WI38 (cell line): Measurements from ENCODE around the gene PPARD.

Experiments used
- H3K4me3 ChIP-seq: 2 replicates; pipeline ENCODE4 v1.5.1; 2011; ENCODE audit warnings: low read depth, mild to moderate bottlenecking, control low read depth, low read length
- CTCF ChIP-seq: IDR thresholded peaks from 2 replicates; pipeline ENCODE4 v1.5.1; 2012; ENCODE audit warnings: low read depth, mild to moderate bottlenecking, control low read depth, low read length

The PPARD gene

DNA sequence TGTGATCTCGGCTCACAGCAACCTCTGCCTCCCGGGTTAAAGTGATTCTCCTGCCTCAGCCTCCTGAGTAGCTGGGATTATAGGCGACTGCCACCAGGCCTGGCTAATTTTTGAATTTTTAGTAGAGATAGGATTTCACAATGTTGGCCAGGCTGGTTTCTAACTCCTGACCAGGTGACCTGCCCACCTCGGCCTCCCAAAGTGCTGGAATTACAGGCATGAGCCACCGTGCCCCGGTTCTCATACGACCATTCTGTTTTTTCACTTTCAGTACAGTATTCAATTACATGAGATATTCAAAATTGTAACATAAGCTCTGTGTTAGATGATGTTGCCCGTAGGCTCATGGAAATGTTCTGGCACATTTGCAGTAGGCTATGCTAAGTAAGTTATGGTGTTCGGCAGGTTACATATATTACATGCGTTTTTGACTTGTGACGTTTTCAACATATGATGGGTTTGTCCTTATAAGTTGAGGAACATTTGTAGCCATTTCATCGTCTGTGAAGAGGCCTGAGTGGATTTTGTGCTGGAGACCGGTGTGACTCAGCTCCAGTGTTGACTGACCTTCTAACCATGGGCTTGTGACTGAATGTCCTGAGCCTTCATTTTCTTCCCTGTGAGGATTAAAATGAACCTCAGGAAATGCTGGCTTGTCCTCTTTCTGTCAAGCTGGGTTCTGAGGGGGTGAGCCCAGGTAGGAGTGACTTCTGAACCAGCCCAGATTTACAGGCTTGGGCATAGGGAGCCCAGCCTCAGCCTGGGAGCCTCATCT lies 12.2 kb downstream of the PPARD start:
- no peak for TF ChIP-seq CTCF

GRCh38 chr6:35356391-35356790 lies 14.0 kb downstream of the PPARD start:
- no peak overlapping the region for H3K4me3 ChIP-seq
- TF ChIP-seq CTCF = no peak

More for the DNA sequence above, 12.2 kb downstream of the PPARD start:
- H3K4me3 ChIP-seq = no peak overlapping the region

DNA sequence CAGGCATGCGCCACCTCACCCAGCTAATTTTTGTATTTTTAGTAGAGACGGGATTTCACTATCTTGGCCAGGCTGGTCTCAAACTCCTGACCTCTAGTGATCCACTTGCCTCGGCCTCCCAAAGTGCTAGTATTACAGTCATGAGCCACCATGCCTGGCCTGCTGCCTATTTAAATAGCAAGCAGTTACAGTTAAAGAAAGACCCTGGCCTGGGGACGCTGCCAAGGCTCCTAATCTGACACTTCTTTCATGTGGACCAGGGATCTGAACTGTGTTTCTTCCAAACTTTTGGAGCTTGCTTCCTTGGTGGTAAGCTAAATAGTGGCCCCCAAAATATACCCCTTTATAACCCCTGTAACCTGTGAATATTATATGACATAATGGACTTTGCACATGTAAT lies 15.3 kb downstream of the PPARD start:
- no peak overlapping the region for H3K4me3 ChIP-seq

DNA sequence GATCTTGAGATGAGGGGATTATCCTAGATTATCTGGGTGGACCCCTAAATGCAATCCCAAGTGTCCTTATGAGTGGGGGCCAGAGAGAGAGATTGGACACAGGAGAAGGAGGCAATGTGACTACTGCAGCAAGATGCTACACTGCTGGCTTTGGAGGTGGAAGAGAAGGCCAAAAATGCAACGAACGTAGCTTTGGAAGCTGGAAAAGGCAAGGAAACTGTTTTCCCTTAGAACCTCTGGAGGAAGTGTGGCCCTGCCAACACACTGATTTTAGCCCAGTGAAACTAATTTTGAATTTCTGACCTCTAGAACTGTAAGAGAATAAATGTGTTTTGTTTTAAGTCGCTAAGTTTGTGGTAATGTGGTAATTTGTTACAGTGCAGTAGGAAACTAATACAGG lies 15.7 kb downstream of the PPARD start:
- no peak overlapping the region for H3K4me3 ChIP-seq
- no peak for TF ChIP-seq CTCF

More for the DNA sequence above, 15.3 kb downstream of the PPARD start:
- TF ChIP-seq CTCF = no peak

GRCh38 chr6:35359346-35359743 lies 17.0 kb downstream of the PPARD start:
- no peak for TF ChIP-seq CTCF
- no peak overlapping the region for H3K4me3 ChIP-seq

DNA sequence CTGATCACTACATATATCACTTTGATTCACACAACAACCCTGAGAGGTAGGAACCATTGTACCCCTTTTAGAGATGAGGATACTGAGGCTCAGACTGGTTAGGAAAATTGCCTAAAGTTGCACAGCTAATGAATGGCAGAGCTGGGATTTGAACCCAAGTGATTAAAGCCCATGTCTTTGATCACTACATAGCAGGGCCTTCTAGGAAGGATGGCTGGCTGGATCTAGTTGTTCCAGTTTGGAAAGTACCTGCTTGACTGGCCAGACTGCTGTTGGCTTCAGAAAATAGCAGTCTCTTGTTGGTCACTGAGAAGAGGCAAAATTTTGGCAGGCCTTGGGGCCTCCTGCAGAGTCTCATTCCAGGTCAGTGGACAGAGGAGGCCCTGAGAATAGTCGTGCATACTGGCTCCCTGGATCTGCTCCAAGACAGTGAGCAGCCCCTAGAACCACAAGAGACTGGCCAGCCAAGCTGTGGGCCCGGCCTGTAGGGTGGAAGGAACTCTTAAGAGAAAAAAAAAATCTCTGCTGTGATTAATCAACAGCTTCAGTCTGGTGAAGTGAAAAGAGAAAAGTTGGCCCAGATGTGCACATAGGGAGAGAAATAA lies 17.5 kb downstream of the PPARD start:
- H3K4me3 ChIP-seq = no peak overlapping the region

More for the DNA sequence above, 17.5 kb downstream of the PPARD start:
- TF ChIP-seq CTCF = no peak
